ENCODE data around the gene PEF1. TPM values are rescaled to one million over a fixed set of nuclear protein-coding genes. Genes with fewer than 3 reads are reported as not detected.

PEF1 gene
- total RNA-seq, 2 donors from 2014 or later, result 57.5 to 67.8 TPM

DNA sequence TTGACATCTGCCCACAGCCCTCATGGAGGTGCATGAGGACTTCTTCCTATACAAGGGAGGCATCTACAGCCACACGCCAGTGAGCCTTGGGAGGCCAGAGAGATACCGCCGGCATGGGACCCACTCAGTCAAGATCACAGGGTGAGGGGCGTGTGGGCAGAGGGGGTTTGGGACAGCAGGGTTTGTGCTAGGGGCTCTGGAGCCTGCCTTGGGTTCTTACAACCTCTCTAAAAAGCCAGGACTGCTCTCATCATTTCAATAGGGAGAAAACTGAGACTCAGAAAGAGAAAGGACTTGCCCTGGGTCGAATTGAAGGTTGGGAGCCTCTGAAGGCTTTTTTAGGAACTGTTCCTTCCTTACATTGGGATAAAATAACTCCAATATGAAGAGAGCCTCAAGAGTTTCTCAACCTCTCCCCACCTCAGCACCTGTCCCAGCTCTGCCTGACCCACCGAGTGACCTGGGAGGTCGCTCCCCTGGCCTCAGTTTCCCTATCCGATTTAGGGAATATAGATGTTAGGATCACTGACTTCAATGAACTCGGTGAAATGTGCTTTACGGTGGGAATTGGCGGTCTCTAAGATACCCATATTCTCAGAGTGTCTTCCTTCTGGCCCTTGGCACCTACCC, 58.8 kb downstream of the PEF1 start:
- no peak for DNase-seq
- intact Hi-C loops (cut with DNase I), result no loop called here

DNA sequence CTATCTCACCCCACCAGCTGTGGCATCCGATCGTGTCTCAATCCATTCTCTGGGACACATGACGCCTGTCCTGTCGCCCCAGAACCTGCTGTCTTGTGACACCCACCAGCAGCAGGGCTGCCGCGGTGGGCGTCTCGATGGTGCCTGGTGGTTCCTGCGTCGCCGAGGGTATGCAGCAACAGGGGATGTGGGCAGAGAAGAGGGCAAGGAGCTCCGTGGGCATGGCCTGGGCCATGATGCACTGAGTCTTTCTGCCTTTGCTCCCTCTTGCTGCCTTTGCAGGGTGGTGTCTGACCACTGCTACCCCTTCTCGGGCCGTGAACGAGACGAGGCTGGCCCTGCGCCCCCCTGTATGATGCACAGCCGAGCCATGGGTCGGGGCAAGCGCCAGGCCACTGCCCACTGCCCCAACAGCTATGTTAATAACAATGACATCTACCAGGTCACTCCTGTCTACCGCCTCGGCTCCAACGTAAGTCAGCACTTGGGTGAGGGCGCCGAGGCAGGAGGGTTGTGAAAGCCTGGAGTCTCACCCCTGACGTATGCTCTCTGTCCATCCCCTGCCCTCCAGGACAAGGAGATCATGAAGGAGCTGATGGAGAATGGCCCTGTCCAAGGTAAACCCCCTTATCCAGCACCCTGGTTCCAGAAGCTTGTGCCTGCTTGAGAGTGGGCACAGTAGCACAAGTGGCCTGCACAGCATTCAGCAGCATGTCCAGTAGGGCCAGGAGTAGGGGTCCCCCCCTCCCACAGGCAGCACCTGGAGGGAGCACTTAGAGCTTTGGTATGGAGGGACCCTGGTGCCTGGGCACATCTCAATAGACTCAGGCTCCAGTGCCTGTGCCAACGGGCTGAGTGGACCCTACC, 59.6 kb downstream of the PEF1 start:
- DNase-seq, result no peak
- TF ChIP-seq, protein P1, sequence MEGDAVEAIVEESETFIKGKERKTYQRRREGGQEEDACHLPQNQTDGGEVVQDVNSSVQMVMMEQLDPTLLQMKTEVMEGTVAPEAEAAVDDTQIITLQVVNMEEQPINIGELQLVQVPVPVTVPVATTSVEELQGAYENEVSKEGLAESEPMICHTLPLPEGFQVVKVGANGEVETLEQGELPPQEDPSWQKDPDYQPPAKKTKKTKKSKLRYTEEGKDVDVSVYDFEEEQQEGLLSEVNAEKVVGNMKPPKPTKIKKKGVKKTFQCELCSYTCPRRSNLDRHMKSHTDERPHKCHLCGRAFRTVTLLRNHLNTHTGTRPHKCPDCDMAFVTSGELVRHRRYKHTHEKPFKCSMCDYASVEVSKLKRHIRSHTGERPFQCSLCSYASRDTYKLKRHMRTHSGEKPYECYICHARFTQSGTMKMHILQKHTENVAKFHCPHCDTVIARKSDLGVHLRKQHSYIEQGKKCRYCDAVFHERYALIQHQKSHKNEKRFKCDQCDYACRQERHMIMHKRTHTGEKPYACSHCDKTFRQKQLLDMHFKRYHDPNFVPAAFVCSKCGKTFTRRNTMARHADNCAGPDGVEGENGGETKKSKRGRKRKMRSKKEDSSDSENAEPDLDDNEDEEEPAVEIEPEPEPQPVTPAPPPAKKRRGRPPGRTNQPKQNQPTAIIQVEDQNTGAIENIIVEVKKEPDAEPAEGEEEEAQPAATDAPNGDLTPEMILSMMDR (IDR thresholded peaks at IDR 0.05), result no peak

More for the DNA sequence above, 58.8 kb downstream of the PEF1 start:
- H3K36me3 ChIP-seq, result peaks cover 4% of the 10 kb centered on the region
- H3K4me3 ChIP-seq, result no peak overlapping the region
- H3K9ac ChIP-seq (ENCODE audit: low read depth in 2 of 2, low read length in 2 of 2), result no peak overlapping the region
- no peaks in the 10 kb centered on the region for H3K27me3 ChIP-seq
- H3K9me3 ChIP-seq, result no peaks in the 10 kb centered on the region
- no peak overlapping the region for H3K27ac ChIP-seq
- peaks cover 18% of the 10 kb centered on the region for H3K4me1 ChIP-seq
- TF ChIP-seq, protein P1 (IDR thresholded peaks at IDR 0.05), result no peak

DNA sequence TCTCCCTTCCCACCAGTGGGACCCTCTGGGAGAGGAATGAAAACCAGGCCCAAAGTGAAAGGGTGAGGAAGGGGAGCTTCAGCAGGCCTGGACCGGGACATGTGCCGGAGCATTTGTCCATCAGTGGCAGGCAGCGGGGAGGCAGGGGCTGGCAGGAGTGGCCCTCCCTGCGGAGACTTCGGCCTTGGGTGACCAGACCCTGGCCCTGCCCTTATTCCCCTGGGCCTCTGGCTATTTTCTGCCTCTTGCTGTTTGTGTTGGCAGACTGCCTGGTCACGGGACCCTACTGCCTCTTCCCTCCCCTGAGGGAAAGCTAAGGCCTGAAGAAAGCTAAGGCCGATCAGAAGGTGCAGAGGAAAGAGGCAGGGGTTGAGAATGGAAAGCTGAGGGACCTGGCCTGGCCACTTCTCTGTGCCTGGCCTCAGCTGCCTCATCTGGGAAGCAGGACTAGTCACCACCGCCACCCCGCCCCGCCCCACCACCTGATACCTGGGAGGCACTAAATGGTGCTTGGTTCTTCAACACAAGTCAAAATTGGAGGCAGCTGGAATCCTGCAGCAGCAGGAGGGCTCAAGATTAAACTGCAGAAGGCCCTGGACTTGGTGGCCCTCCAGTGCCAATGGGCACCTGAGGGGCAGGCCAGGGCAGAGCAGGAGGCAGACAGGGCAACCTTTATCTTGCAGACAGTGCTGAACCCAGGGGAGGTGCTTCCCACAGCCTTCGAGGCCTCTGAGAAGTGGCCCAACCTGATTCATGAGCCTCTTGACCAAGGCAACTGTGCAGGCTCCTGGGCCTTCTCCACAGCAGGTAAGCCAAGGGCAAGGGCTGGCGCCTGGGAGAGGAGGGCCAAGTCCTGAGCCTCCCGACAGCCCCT, 60.4 kb downstream of the PEF1 start:
- Histone ChIP-seq H3K27me3 (no peaks in the 10 kb centered on the region), H3K36me3 (peaks cover 4% of the 10 kb centered on the region), H3K4me3 (no peak overlapping the region), H3K27ac (peak overlapping the region; percentile 24), H3K9ac (ENCODE audit: low read depth in 2 of 2, low read length in 2 of 2) (peak overlapping the region in 1 of 2 donors; percentile 53), H3K4me1 (peaks cover 18% of the 10 kb centered on the region), H3K9me3 (no peaks in the 10 kb centered on the region)
- DNase-seq, result peak; percentile 72
- intact Hi-C loops (cut with DNase I), result no loop called here
- TF ChIP-seq, protein P1 (IDR thresholded peaks at IDR 0.05), result no peak

More for the DNA sequence above, 59.6 kb downstream of the PEF1 start:
- Histone ChIP-seq H3K9ac (ENCODE audit: low read depth in 2 of 2, low read length in 2 of 2) (no peak overlapping the region), H3K36me3 (peaks cover 4% of the 10 kb centered on the region), H3K27me3 (no peaks in the 10 kb centered on the region), H3K4me1 (peaks cover 18% of the 10 kb centered on the region), H3K9me3 (no peaks in the 10 kb centered on the region), H3K27ac (no peak overlapping the region), H3K4me3 (no peak overlapping the region)
- intact Hi-C loops (cut with DNase I), result no loop called here

DNA sequence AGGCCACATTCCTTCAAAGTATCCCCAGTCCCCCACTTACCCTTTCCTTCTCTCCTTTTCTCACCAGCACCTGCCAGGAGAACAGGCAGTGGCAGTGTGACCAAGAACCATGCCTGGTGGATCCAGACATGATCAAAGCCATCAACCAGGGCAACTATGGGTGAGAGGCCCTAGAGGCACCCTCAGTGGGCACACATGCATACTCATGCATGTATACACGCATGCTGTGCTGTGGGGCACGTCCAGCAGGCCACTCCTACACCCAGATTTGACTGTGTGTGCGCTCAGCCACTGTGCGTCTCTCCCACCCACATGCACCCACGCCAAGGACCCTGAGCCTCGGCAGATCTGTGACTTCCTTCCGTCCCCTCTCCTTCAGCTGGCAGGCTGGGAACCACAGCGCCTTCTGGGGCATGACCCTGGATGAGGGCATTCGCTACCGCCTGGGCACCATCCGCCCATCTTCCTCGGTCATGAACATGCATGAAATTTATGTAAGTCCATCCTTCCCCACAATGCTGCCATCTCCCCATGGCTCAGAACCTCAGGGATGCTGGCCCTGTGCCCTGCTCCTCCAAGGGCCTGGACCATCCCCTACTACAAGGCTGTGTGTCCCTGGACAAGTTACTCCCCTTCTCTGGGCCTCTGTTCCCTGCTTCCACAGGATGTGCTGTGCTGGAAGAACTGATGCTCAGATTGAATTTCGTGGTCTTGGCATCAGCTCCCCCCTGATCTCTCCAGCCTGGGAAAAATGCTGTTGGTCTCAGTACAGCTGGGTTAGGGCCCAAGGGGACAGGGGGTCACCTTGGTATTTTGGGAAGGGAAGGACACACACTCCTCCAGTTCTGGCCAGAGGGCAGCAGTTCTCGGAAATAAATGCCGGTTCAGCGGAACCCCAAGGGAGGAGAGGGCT, 61.3 kb downstream of the PEF1 start:
- H3K36me3 ChIP-seq, result peaks cover 4% of the 10 kb centered on the region
- H3K9ac ChIP-seq (ENCODE audit: low read depth in 2 of 2, low read length in 2 of 2), result peak overlapping the region in 1 of 2 donors; percentile 53
- no peaks in the 10 kb centered on the region for H3K9me3 ChIP-seq
- H3K27me3 ChIP-seq, result no peaks in the 10 kb centered on the region
- peak overlapping the region; percentile 24 for H3K27ac ChIP-seq
- H3K4me3 ChIP-seq, result no peak overlapping the region
- TF ChIP-seq, protein P1 (IDR thresholded peaks at IDR 0.05), result no peak
- no peak for DNase-seq
- peaks cover 18% of the 10 kb centered on the region for H3K4me1 ChIP-seq
- intact Hi-C loops (cut with DNase I), result no loop called here
